PC-9 (cell line): ENCODE results near the gene SRP68. TPM values are rescaled to one million over a fixed set of nuclear protein-coding genes. Genes with fewer than 3 reads are reported as not detected.

Experiments
- BruUV-seq: library from RNA; stranded (reverse); fragments of 400-500 nt; replicated peaks from 2 replicates; lab custom pipeline; 2021; lab: Mats Ljungman, UMichigan
- CTCF ChIA-PET: fragments of 300-600 bp; sonication (Branson Sonifier 250); formaldehyde crosslinking; loops from one replicate; lab custom pipeline; 2022; ENCODE audit warnings: antibody characterized with exemption; lab: Charles Lee
- POLR2A ChIA-PET: fragments of 300-600 bp; sonication (Branson Sonifier 250); formaldehyde crosslinking; loops from one replicate; lab custom pipeline; 2022; ENCODE audit warnings: antibody characterized with exemption; ENCODE audit not compliant: unreplicated experiment; lab: Charles Lee
- DNase-seq, 2 experiments: peaks; one replicate each; pipeline versions ENCODE4 v3.0.0 to v3.0.0-alpha.2; 2015 to 2022; ENCODE audit warnings: mixed read lengths in 1 of 2
- H2AFZ ChIP-seq: fragments of 200-600 bp; sonication (generic); 2 replicates; pipeline ENCODE4 v1.8.1; 2017; ENCODE audit warnings: antibody characterized with exemption
- H3F3A ChIP-seq: fragments of 200-600 bp; sonication (generic); 2 replicates; pipeline ENCODE4 v1.8.1; 2017; ENCODE audit warnings: antibody characterized with exemption, mild to moderate bottlenecking, low read depth; ENCODE audit not compliant: insufficient read depth
- H3K27ac ChIP-seq: fragments of 200-600 bp; sonication (generic); 2 replicates; pipeline ENCODE4 v1.6.1; 2016; ENCODE audit warnings: mixed run types
- H3K27me3 ChIP-seq: fragments of 200-600 bp; sonication (generic); 2 replicates; pipeline ENCODE4 v1.6.1; 2016; ENCODE audit warnings: low read depth, mixed run types; ENCODE audit not compliant: insufficient read depth
- H3K36me3 ChIP-seq: fragments of 200-600 bp; sonication (generic); 2 replicates; pipeline ENCODE4 v1.6.1; 2016; ENCODE audit warnings: low read depth, mixed run types
- H3K4me1 ChIP-seq: fragments of 200-600 bp; sonication (generic); replicated peaks from 2 replicates; pipeline ENCODE4 v1.6.1; 2016; ENCODE audit warnings: mixed run types; ENCODE audit not compliant: insufficient read depth
- H3K4me2 ChIP-seq: fragments of 200-600 bp; sonication (generic); 2 replicates; pipeline ENCODE4 v1.6.1; 2017; ENCODE audit warnings: mixed run types
- H3K4me3 ChIP-seq: fragments of 200-600 bp; sonication (generic); 2 replicates; pipeline ENCODE4 v1.6.1; 2016; ENCODE audit warnings: mixed run types
- H3K79me2 ChIP-seq: fragments of 200-600 bp; sonication (generic); 2 replicates; pipeline ENCODE4 v1.6.1; 2017; ENCODE audit warnings: low read depth, mixed run types
- H3K9me2 ChIP-seq: fragments of 200-600 bp; sonication (generic); 2 replicates; pipeline ENCODE4 v1.8.1; 2017; ENCODE audit warnings: mild to moderate bottlenecking; ENCODE audit not compliant: insufficient read depth
- H3K9me3 ChIP-seq: fragments of 200-600 bp; sonication (generic); 2 replicates; pipeline ENCODE4 v1.8.1; 2016; ENCODE audit warnings: low read depth; ENCODE audit not compliant: insufficient read depth
- H4K20me1 ChIP-seq: fragments of 200-600 bp; sonication (generic); 2 replicates; pipeline ENCODE4 v1.8.1; 2017; ENCODE audit not compliant: insufficient read depth
- EZH2 ChIP-seq: fragments of 200-600 bp; sonication (generic); IDR thresholded peaks from 2 replicates; pipeline ENCODE4 v1.8.0; 2017; ENCODE audit warnings: antibody characterized with exemption, low read depth
- intact Hi-C: fragments of 100-400 bp; cut with micrococcal nuclease; formaldehyde crosslinking; loops from one replicate; pipeline ENCODE4 v1.10.0; 2022; ENCODE audit not compliant: unreplicated experiment
- total RNA-seq: library from RNA; stranded (reverse); gene quantifications from 2 replicates; pipeline ENCODE4 v1.2.3, GENCODE V29; 2021
- TF ChIP-seq, protein P1 (sequence below): fragments of 200-600 bp; sonication (generic); conservative IDR thresholded peaks from 2 replicates; pipeline ENCODE4 v1.6.1; 2017; ENCODE audit warnings: mixed run types, antibody characterized with exemption, mild to moderate bottlenecking, moderate library complexity

SRP68 gene
- total RNA-seq, 1 experiment from 2014 or later: 91.7 TPM

- Histone ChIP-seq H3K27me3 (no peaks in the 10 kb centered on the region), H3K36me3 (no peaks in the 10 kb centered on the region), H3K27ac (no peak overlapping the region), H3K4me3 (no peak overlapping the region), H2AFZ (no peak overlapping the region), H4K20me1 (no peaks in the 10 kb centered on the region), H3F3A (no peaks in the 10 kb centered on the region), H3K9me3 (no peaks in the 10 kb centered on the region), H3K9me2 (no peaks in the 10 kb centered on the region), H3K79me2 (peaks cover 21% of the 10 kb centered on the region), H3K4me1 (peaks cover 12% of the 10 kb centered on the region), H3K4me2 (no peak overlapping the region)
- ChIA-PET CTCF (no interaction called here), POLR2A (no interaction called here)
- BruUV-seq: no TSS peak
- TF ChIP-seq, protein P1, sequence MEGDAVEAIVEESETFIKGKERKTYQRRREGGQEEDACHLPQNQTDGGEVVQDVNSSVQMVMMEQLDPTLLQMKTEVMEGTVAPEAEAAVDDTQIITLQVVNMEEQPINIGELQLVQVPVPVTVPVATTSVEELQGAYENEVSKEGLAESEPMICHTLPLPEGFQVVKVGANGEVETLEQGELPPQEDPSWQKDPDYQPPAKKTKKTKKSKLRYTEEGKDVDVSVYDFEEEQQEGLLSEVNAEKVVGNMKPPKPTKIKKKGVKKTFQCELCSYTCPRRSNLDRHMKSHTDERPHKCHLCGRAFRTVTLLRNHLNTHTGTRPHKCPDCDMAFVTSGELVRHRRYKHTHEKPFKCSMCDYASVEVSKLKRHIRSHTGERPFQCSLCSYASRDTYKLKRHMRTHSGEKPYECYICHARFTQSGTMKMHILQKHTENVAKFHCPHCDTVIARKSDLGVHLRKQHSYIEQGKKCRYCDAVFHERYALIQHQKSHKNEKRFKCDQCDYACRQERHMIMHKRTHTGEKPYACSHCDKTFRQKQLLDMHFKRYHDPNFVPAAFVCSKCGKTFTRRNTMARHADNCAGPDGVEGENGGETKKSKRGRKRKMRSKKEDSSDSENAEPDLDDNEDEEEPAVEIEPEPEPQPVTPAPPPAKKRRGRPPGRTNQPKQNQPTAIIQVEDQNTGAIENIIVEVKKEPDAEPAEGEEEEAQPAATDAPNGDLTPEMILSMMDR: no peak
- no peak for TF ChIP-seq EZH2
- no peak for DNase-seq
- intact Hi-C loops: no loop called here
Observed at GRCh38 chr17:76022973-76023899, 49.1 kb downstream of the SRP68 start.

GRCh38 chr17:76022285-76022684 is 50.0 kb downstream of the SRP68 start:
- no peak for TF ChIP-seq EZH2
- TF ChIP-seq, protein P1: no peak
- no peaks in the 10 kb centered on the region for H3K9me2 ChIP-seq
- H2AFZ ChIP-seq: no peak overlapping the region
- no peaks in the 10 kb centered on the region for H3K27me3 ChIP-seq
- peaks cover 6% of the 10 kb centered on the region for H3K4me1 ChIP-seq
- H4K20me1 ChIP-seq: no peaks in the 10 kb centered on the region
- DNase-seq: no peak
- BruUV-seq: no TSS peak
- H3K4me2 ChIP-seq: no peak overlapping the region
- H3K9me3 ChIP-seq: no peaks in the 10 kb centered on the region
- H3F3A ChIP-seq: no peaks in the 10 kb centered on the region
- POLR2A ChIA-PET: interaction anchor here (0.7 kb wide), 1 partner anchor 224 kb away, joined by 4 read pairs; no protein-coding TSS in a partner anchor
- CTCF ChIA-PET: no interaction called here
- H3K79me2 ChIP-seq: peaks cover 21% of the 10 kb centered on the region
- no peak overlapping the region for H3K27ac ChIP-seq
- no peaks in the 10 kb centered on the region for H3K36me3 ChIP-seq
- intact Hi-C loops: no loop called here
- no peak overlapping the region for H3K4me3 ChIP-seq

DNA sequence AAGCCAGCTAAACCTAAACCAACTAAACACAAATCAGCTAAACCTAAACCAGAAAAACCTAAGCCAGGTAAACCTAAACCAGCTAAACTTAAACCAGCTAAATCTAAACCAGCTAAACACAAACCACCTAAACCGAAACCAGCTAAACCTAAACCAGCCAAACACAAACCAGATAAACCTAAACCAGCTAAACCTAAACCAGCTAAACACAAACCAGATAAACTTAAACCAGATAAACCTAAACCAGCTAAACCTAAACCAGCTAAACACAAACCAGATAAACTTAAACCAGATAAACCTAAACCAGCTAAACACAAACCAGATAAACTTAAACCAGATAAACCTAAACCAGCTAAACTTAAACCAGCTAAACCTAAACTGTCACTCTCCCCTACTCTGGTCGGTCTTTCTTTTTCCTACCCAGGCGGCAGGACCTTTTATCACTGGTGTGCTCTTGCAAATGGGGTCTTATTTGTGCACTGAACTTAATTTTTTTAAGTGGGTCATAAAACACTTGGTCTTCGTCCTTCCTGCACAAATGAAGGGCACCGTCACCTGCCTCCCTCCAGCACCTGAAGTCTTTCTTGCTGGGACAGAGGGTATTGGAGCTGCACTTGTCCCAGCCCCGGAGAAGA is 52.4 kb downstream of the SRP68 start:
- POLR2A ChIA-PET: interaction anchor here (0.6 to 0.7 kb wide), 2 partner anchors 160 to 245 kb away, joined by 3 to 8 read pairs; no protein-coding TSS in a partner anchor

More for the DNA sequence above, 52.4 kb downstream of the SRP68 start:
- Histone ChIP-seq H3F3A (no peaks in the 10 kb centered on the region), H3K4me3 (no peak overlapping the region), H3K27me3 (no peaks in the 10 kb centered on the region), H4K20me1 (no peaks in the 10 kb centered on the region), H3K4me1 (no peaks in the 10 kb centered on the region; the same call in 1 of the 2 replicates), H3K36me3 (no peaks in the 10 kb centered on the region), H3K27ac (no peak overlapping the region), H3K9me3 (no peaks in the 10 kb centered on the region), H3K9me2 (no peaks in the 10 kb centered on the region), H3K4me2 (no peak overlapping the region), H3K79me2 (0 out of 2 replicates have a peak, but pooled peaks cover 6% of the 10 kb centered on the region), H2AFZ (no peak overlapping the region)
- BruUV-seq: no TSS peak
- CTCF ChIA-PET: interaction anchor here (0.7 kb wide), 1 partner anchor 361 kb away, joined by 3 read pairs; no protein-coding TSS in a partner anchor
- intact Hi-C loops: no loop called here
- no peak for DNase-seq
- TF ChIP-seq EZH2: no peak
- TF ChIP-seq, protein P1: no peak
